D721Med (cell line): Measurements from ENCODE around the gene UNC45A.

ENCODE experiments used
- DNase-seq: peaks from one replicate; pipeline ENCODE4 v3.0.0; 2011; ENCODE audit warnings: low spot score; ENCODE audit not compliant: insufficient read length
- FAIRE-seq: peaks from 2 replicates; lab custom pipeline; 2011; peaks lifted over from hg19 to GRCh38; lab: Jason Lieb, UNC
- CTCF ChIP-seq: IDR thresholded peaks from 2 replicates; pipeline ENCODE4 v1.5.1; 2012; ENCODE audit warnings: mild to moderate bottlenecking, control low read depth; ENCODE audit not compliant: insufficient read depth; ENCODE audit errors: missing control alignments

UNC45A gene

GRCh38 chr15:90979582-90979981 lies 44.5 kb downstream of the UNC45A start:
- DNase-seq, result no peak
- FAIRE-seq, result no peak
- no peak for TF ChIP-seq CTCF

GRCh38 chr15:90981681-90982080 lies 46.6 kb downstream of the UNC45A start:
- no peak for DNase-seq

GRCh38 chr15:90982135-90982534 lies 47.0 kb downstream of the UNC45A start:
- no peak for TF ChIP-seq CTCF
- DNase-seq (no peak), FAIRE-seq (no peak)

More at GRCh38 chr15:90981681-90982080, 46.6 kb downstream of the UNC45A start:
- no peak for FAIRE-seq
- no peak for TF ChIP-seq CTCF

GRCh38 chr15:90986790-90987507 lies 51.9 kb downstream of the UNC45A start:
- DNase-seq, result no peak
- no peak for TF ChIP-seq CTCF
- no peak for FAIRE-seq

- FAIRE-seq (no peak), DNase-seq (no peak)
- no peak for TF ChIP-seq CTCF
These were observed 52.6 kb downstream of the UNC45A start for GRCh38 chr15:90987561-90988141.

GRCh38 chr15:90988296-90988695 lies 53.2 kb downstream of the UNC45A start:
- DNase-seq (no peak), FAIRE-seq (no peak)
- no peak for TF ChIP-seq CTCF
